HL-60/S4 treated with retinoic acid at 250 ng/mL for 4 days and 3 days (cell line): ENCODE results near the gene ACADVL.

ENCODE experiments used
- in situ Hi-C: fragments of 300-500 bp; cut with MboI; formaldehyde crosslinking; loops from 2 replicates; pipeline ENCODE4 v1.7.0; 2022; ENCODE audit warnings: low sequenced_read_pairs

ACADVL gene

DNA sequence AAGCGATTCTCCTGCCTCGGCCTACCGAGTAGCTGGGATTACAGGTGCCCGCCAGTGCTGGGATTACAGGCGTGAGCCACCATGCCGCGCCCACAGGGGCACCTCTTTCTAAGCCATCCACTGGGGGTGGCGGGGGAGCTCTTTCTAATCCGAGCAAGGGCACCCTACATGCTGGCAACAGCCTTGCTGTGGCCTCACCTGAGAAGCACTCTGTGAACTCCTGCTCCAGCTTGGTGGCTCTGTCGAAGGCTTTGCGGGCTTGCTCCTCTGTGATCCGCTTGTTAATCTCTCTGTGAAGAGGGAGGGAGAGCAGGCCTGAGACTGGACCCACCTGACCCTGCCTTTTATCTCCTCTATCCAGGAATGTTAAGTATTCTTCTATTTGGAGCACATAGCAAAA, 28.7 kb upstream of the ACADVL start:
- in situ Hi-C loops: no loop called here

DNA sequence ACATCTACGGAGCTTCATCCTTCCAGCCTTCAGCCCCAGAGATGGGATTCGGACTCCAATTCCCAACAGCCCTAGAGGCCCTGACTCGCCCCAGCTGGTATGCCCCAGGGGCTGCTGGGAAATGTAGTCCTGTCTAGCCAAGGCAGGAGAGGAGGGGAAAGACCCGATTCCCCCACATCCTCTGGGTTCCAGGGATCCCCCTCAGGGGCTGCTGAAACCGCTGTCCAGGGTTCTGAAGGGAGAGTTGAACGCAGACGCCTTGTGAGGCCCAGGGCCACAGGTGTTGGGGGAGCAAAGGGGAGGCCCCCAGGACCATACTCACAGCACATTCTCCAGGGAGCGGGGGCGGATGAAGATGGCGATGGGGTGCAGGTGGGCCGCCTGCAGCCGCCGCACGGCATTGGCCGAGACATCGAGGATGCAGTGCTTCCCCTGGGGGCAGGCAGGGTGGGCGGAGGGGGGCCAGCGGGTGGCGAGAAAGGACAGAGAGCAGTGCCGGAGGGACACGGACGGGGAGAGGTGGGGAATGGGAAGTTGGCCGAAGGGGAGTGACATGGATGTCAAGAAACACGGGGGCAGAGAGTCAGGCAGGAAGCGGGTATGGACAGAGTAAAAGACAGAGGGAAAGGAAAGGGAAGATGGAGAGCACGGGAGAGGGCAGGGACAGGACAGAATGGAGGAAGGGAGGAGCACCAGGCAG, 28.0 kb upstream of the ACADVL start:
- in situ Hi-C loops: no loop called here

DNA sequence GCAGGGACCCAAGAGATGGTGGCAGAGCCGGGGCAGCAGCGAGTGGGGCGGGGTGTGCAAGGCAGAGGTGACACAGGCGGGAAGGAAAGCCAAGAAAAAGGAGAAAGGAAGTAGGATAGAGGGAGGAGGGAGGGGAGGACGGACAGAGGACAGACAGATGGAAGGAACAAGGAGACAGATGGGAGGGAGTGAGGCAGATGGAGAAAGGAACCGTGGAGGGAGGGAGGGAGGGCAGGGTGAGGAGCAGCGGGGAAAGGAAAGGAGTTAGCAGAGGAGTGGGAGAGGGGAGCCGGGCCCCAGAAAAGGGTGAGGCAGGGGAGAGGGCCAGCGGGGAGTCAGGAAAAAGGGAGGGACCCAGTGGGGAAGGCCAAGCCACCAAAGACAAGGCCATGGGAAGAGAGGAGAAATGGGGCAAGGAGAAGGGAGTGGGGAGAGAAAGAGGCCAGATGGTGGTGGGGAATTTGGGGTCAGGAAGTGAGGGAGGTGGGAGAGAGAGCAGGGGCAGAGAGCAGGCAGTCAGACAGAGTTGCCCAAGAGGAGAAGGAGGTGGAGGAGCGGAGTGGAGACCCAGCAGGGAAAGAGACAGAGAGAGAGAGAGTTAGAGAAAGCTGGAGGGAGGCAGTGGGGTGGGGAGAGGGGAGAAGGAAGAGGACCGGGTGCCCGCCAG, 27.3 kb upstream of the ACADVL start:
- in situ Hi-C loops: no loop called here

DNA sequence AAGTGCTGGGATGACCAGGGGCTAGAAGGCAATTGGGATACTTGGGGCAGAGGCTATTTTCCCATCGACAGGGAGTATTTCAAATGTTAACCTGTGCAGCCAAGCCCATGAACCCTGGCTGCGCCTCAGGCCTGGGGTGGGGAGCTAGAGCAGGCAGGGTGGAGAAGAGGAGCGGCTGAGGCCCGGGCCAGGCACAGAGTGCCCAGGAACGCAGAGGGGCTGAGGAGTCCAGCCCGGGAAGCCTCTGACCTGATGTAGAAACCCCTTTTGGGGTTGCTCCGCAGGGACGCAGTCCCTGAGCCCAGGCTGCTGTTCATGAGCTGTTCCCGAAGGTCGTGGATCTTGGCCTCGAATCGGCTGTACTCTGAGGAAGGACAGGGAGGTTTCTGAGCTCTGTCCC, 23.8 kb upstream of the ACADVL start:
- in situ Hi-C loops: no loop called here

DNA sequence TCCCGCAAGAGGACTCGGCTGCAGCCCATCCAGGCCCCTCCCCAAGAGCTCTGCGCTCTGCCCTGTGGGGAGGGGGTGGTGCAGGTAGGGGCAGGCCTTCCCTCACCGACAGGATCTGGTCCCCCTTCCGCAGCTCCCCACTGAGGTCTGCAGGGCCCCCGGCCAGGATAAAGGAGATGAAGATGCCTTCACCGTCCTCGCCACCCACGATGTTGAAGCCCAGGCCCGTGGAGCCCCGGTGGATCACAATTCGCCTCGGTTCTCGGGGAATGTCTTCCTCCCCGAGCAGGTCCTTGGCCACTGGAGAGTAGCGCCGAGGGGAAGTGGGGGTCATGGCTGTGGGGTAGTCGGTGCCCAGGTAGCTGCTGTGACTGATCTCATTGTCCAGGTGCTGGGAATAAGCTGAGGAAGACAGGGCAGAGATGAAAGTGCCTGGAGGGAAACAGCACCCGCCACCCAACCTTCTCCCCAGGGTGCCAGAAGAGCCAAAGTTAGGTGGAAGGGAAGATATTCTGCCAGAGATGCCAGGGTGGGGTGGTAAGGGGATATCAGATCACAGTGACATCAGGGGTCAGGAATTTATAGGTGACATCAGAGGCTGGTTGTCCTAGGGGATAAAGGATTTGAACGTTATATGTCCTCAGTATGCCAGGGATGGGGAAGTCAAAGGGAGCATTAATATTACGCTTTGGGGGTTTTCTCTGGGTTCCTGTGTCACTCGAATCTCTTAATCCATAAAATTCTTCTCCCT, 22.9 kb upstream of the ACADVL start:
- in situ Hi-C loops: no loop called here

DNA sequence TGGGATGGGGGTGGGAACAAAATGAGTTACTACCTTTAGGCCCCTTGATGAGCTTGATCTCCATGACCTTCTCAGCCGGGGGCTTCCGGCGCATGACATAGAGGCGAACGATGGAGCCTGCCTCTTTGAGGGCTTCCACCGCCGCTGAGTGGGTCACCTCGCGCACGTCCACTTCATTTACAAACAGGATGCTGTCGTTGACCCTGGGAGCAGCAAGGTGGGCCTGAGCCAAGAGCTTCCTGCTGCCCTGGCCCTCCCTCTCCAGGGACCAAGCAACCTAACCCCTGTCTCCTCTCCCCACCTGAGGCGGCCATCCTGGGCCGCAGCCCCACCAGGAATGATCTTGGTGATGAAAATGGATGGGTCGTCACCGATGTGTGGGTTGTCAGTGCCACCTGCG, 16.3 kb upstream of the ACADVL start:
- in situ Hi-C loops: no loop called here

DNA sequence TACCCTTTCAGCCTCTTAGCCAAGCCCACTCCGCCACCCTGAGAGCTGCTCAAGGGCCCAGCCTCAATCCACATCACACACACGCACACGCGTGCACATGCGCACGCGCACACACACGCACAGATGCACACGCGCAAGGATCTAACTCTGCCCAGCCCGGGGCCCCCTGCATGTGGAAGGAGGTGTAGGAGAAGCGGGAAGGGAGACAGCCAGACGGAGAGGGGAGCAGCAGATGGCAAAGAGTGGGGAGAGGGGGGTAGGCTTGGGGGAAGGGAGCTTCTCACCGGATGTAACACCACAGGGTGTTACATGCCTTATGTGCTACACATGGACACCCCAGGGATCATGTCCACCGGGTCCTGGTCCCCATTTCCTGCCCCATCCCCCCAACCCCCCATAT, 15.4 kb upstream of the ACADVL start:
- in situ Hi-C loops: no loop called here

DNA sequence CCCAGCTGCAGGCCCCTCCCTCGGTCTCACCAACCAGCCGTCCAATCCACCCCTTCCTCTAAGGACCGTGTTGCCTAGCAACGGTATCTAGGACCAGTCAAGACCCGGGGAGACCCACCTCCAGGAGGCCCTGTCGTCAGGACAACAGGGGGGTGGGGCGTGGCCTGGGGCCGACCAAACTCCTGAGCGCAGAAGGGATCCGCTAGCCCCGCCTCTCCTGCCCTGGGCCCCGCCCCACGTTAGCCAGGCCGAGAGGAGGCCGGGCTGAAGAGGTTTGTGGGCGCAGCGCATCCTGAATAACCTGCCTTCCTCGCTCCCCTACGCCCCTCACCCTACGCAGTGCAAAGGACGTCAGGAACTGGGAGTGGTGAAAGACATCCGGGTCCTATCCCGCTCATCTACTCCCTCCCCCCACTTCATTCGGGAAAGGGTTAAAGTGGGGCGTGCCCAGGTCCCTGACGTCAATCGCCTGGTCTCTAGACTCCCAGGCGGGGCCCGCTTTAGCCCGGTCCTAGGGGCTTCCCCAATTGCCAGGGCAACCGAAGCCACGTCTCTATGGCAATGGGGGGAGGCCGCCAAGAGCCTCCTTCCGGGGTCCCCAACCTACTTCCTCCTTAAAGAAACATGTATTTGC, 14.8 kb upstream of the ACADVL start:
- in situ Hi-C loops: no loop called here

DNA sequence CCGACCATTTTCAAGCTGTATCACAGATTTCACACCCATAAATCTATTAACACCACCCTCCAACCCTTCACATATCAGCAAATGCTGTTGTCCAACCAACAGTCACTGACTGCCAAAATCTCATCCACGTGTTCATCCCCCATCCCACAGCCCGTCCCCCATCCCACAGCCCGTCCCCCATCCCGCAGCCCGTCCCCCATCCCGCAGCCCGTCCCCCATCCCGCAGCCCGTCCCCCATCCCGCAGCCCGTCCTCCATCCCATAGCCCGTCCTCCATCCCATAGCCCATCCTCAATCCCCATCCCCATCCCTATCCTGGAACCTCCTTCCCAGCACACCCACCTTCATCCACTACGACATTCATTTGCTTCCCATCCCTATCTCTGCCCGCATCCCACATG, 14.2 kb upstream of the ACADVL start:
- in situ Hi-C loops: no loop called here

DNA sequence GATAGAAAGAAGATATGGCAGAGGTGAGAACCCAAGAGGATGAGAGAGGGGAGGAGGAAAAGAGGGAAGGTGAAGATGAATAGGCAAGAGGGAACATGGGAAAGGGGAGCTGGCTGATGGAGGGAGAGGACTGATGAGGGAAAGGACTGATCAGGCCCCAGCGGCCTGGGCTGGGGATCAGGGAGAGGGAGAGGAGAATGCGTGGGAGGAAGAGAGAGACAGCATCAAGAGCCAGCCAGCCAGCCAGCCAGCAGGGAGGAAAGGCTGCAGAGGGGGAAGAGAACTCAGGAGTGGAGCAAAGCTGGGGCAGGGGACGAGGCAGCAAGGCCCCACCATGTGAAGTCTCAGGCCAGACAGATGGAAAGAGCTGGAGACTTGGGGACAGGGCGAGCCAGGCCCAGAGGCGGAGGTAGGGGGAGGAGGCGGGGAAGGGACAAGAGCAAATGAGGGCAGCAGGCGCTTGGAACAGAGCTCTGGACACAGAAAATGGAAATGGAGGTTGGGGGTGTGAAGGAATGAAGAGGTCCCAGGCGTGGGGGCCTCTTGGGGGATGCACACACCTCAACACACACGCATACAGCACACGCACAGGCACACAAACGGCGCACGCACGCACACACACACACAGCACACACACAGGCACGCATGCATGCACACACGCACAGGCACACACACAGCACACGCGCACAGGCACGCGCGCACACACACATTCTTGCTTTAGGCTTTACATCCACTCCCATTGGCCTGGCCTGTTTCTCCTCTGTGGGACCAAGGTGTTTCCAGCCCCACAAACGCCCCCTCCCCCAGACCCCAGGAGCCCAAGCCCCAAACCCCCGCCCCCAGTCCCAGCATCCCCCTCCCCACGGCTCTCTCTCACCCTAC, 12.4 kb upstream of the ACADVL start:
- in situ Hi-C loops: no loop called here

DNA sequence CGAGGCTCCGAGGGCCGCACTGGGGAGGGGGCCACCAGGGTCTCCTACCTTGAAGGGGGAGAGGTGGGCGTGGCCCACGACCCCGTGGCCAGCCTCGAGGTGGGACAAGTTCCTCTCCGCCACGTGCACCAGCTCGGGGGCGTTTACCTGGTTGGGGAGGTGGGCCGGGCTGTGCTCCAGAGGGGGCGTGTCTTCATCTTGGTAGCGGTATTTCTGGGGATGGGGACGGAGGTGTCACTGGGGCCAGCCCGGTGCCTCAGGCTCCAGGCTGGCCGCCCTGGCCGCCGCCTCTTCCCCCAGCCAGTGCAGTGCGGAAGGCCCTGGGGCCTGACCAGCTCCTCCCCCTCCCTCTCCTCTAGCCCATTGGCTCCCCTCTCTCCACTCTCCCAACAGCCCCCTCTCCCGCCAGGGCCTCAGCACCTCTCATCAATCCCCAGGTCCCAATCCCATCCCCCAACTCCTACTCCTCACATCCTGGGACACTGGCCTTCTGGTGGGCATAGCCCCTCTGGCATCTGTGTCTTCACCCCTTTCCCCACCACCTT, 11.6 kb upstream of the ACADVL start:
- in situ Hi-C loops: no loop called here

DNA sequence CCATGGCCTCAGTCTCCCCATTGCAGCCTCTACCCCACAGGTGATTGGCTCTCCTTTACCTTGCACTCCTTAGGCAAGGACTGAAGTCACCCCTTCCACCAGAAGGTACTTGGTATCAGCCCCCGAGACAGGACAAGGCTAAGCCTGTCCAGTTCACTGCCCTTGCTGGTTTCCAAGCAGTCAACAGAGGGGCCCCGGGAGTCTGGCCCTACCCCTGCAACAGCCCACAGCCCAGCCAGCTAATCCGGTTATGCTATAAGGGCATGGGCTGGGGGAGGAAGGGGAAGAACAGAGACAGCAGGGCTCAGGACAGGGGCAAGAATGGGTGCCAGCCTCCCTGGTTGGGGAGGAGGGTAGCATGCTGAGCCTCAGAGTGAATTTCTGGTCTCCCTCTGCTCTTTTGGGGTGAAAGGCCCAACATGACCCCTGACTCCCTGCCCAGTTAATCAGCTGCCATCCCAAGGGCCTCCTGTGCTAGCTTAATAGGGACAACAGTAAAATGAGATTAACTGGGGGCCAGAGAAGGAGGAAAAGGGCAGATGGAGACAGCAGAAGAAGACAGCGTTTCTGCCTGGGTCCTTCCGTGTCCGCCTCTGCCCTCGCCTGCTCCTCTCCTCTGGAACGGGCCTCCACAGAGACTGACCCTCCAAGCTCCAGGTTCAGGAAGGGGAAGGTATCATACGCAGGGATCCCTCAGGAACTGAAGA, 10.8 kb upstream of the ACADVL start:
- in situ Hi-C loops: no loop called here

DNA sequence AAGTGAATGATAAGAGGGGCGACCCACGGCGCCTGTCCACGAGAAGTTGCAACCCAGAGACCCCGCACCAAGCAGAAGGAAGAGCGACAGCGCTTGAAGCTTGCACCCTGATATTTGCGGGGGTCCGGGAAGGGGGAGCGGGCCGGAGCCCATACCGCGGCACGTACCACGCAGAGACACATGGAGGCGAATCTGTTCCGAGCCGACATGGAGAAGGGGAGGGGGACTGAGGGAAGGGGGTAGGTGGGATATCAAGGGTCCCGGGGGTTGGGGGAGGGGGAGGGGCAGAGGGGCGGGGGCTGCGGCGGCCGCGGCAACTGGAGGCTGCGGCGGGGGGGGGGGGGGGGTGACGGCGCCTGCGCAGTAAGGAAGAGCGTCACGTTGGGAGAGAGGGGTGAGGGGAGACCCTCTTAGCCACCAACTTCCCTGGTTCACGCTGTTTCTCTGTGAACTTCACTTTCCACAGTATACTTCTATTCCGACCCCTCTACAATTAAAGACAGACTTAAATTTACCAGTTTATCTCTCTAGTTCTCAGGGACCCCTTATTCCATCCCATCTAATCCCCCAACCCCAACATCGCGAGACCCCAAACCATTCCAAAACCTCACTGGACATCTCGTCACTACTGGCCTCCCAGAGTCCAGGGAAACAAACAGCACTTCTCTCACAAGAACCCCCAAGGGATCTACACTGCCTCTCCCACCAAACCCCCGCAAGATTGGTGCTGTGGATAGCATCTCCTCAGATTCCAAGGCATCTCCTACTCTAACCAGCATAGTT, 8.1 kb upstream of the ACADVL start:
- in situ Hi-C loops: no loop called here

DNA sequence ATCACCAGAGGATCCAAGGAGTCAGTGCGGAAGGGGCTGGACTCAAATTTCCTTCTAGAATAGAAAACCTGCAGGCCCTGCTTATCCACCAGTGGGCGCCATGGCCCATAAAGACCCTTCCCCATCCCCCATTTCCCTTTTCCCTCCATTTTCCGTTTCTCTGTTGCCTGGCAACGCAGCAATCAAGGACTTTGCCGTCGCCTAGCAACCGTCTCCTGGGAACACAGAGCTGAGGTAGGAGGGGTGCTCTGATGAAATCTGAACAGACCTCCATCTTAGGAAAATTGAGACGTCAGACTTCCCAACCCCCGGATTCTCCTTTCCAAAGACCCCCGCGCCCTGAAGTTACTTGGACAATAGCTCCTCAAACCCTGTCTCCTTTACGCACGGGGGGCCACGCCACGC, 5.8 kb upstream of the ACADVL start:
- in situ Hi-C loops: no loop called here

DNA sequence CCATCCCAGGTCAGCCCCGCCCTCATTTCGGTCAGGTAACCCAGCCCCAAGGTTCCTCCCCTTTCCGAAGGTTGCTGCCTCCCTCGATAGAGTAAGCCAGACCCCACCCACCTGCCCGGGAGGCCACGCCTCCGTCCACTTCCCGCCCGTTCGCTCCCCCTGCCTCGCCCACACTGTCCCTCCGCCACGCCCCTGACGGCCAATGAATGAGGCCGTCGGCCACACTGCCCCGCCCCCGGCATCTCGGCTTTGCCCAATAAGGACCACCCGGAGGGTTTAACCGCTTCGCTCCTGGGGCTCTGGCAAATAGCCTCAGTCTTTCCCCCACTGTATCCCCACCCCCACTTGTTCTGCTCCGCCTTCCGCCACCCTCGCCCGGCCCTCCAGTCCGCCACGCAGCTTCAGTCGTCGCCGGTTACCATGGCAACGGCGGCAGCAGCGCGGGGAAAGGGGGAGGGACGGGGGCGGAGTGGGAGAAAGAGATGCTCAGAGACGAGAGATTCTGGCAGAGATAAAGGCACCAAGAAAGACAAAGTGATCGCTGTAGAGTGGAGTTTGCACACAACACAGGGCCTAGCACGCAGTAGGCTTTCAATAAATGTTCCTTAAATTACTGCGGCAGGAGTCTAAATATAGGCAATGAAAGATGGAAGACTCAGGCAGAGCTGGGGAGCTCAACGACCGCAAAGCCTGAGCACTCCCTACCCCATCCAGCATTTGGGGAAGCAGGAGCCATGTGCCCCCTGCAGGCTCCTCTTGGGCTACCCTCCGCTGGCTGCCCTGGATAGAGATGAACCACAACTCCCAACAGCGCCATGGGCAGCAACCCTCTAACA, 5.2 kb upstream of the ACADVL start:
- in situ Hi-C loops: no loop called here

DNA sequence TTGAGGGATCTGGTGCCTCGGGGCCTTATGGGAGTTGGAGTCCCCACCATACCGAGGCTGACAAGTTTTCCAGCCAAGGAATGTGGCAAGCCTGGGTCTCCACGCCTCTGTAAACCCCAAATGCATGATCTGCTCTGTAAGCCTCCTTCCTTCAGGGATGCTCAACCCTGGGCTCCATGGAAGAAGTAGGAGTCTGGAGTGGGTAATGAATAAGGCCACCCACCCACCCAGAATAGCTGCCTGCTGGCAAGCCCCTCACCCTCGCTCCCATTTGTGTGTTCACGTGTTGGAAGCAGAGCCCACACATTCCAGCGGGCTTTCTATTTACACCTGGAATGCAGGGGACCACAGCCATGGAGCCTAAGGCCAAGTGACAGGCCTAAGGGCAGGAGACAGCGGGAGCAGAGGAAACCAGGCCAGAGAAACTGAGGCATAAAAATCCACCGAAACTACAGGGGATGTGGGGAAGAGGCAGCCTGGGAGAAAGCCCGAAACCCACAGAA, 4.6 kb upstream of the ACADVL start:
- in situ Hi-C loops: no loop called here

DNA sequence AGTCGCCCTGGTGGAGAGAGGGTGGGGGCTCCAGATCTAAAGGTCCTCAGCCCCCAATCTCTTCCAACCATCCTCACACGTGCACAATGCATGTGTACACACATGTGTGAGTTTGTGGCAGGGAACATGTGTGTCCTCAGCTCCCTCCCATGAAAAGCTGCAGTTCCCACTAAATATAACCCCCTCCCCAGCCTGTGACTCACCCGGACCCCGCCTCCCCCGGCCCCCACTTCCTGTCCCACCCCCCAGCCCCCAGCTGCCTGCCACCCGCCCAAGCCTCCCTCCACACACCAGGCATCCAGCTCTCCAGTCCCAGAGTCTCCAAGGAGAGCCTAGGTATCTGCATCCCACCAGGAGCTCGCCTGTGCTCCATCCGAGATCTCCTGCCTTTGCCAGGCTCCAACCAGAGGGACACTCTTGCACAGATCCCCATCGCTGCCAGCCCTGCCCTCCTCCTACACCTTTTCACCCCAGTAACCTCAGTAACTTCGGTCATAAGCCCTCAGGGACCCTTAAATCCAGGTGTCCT, 4.0 kb upstream of the ACADVL start:
- in situ Hi-C loops: no loop called here
